Measurements from ENCODE around the gene EIPR1. TPM values are rescaled to one million over a fixed set of nuclear protein-coding genes. Genes with fewer than 3 reads are reported as not detected.

EIPR1 gene
- total and polyA plus RNA-seq, 2 experiments from 2014 or later, result 17.4 to 46.3 TPM

DNA sequence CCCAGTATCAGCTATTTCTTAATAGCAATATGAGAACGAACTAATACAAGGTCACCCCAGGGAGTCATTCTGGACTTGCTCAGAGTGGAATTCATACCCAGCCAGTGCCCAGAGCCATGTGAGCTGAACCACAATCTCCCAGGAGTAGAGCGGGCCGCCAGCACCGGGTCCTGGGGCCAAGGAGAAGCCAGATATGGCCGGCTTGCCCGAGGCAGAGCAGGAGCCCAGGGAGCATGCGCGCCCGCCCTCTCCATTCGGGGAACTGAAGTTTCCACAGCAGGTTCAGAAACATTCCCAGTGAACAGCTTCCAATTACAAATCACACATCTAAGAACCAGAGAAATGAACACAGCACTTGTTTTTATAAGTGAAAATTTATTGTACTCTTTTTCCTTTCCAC lies 37.5 kb downstream of the EIPR1 start:
- ATAC-seq, result no peak
- no peaks in the 10 kb centered on the region for H3K9me2 ChIP-seq (ENCODE audit: insufficient read depth)
- no peak overlapping the region for H3K4me3 ChIP-seq
- no peaks in the 10 kb centered on the region for H3K79me2 ChIP-seq (replicated peaks; ENCODE audit: insufficient read depth)
- H3K9me3 Mint-ChIP-seq, result no peaks in the 10 kb centered on the region; the same call in 2 of the 3 replicates
- no peak overlapping the region for H3K4me2 ChIP-seq
- H3K36me3 ChIP-seq (ENCODE audit: insufficient read depth), result no peaks in the 10 kb centered on the region
- H2AFZ ChIP-seq, result no peak overlapping the region
- H3K4me1 ChIP-seq (ENCODE audit: insufficient read depth), result no peaks in the 10 kb centered on the region
- H3K27ac Mint-ChIP-seq, result no peak overlapping the region
- H3K4me1 Mint-ChIP-seq, result no peaks in the 10 kb centered on the region
- peaks cover 20% of the 10 kb centered on the region for H3K36me3 Mint-ChIP-seq (ENCODE audit: low read depth)
- H4K20me1 ChIP-seq (replicated peaks; ENCODE audit: insufficient read depth), result no peaks in the 10 kb centered on the region
- H3F3A ChIP-seq (replicated peaks; ENCODE audit: low read depth), result no peaks in the 10 kb centered on the region
- no peak overlapping the region for H3K4me3 Mint-ChIP-seq
- no peak for DNase-seq (ENCODE audit: low spot score)
- H3K27ac ChIP-seq (ENCODE audit: low read depth), result no peak overlapping the region
- H3K27me3 Mint-ChIP-seq (ENCODE audit: insufficient read depth, low read depth, poor library complexity), result peaks cover 3% of the 10 kb centered on the region
- H3K27me3 ChIP-seq (ENCODE audit: insufficient read depth), result no peaks in the 10 kb centered on the region
- TF ChIP-seq EZH2phosphoT487 (IDR thresholded peaks at IDR 0.05; ENCODE audit: unreplicated experiment), result no peak
- TF ChIP-seq ZNF114 (CRISPR knock-in tag; IDR thresholded peaks at IDR 0.05), result no peak
- TF ChIP-seq STAT1 (IDR thresholded peaks at IDR 0.05; ENCODE audit: unreplicated experiment), result no peak
- TF ChIP-seq ZNF331 (CRISPR knock-in tag; IDR thresholded peaks at IDR 0.05; ENCODE audit: low read depth), result no peak
- TF ChIP-seq EZH2 (IDR thresholded peaks at IDR 0.05; ENCODE audit: low read depth, unreplicated experiment), result no peak
- no peak for TF ChIP-seq REST (IDR thresholded peaks at IDR 0.05; ENCODE audit: unreplicated experiment)
- no peak for TF ChIP-seq ETS1 (IDR thresholded peaks at IDR 0.05)

GRCh38 chr2:3338340-3338739 lies 39.3 kb downstream of the EIPR1 start:
- Mint-ChIP-seq H3K4me3 (no peak overlapping the region), H3K9me3 (no peaks in the 10 kb centered on the region; the same call in 2 of the 3 replicates), H3K27me3 (ENCODE audit: insufficient read depth, low read depth, poor library complexity) (peaks cover 3% of the 10 kb centered on the region), H3K27ac (no peak overlapping the region), H3K36me3 (ENCODE audit: low read depth) (peaks cover 36% of the 10 kb centered on the region), H3K4me1 (no peaks in the 10 kb centered on the region)
- no peak overlapping the region for H3K4me3 ChIP-seq
- no peaks in the 10 kb centered on the region for H3F3A ChIP-seq (replicated peaks; ENCODE audit: low read depth)
- H3K4me1 ChIP-seq (ENCODE audit: insufficient read depth), result no peaks in the 10 kb centered on the region
- no peak overlapping the region for H3K4me2 ChIP-seq
- ATAC-seq, result no peak
- H3K27me3 ChIP-seq (ENCODE audit: insufficient read depth), result no peaks in the 10 kb centered on the region
- H2AFZ ChIP-seq, result no peak overlapping the region
- no peak for DNase-seq (ENCODE audit: low spot score)
- no peaks in the 10 kb centered on the region for H3K9me2 ChIP-seq (ENCODE audit: insufficient read depth)
- H3K36me3 ChIP-seq (ENCODE audit: insufficient read depth), result no peaks in the 10 kb centered on the region
- H3K79me2 ChIP-seq (replicated peaks; ENCODE audit: insufficient read depth), result no peaks in the 10 kb centered on the region
- no peak overlapping the region for H3K27ac ChIP-seq (ENCODE audit: low read depth)
- no peaks in the 10 kb centered on the region for H4K20me1 ChIP-seq (replicated peaks; ENCODE audit: insufficient read depth)
- no peak for TF ChIP-seq ZNF462 (CRISPR knock-in tag; IDR thresholded peaks at IDR 0.05)
- no peak for TF ChIP-seq CTCF (conservative IDR thresholded peaks at IDR 0.05; ENCODE audit: low read depth in 2 of 2)
- TF ChIP-seq EZH2 (IDR thresholded peaks at IDR 0.05; ENCODE audit: low read depth, unreplicated experiment), result no peak
